Activated CD8-positive, alpha-beta memory T cell treated with anti-CD3 and anti-CD28 coated beads for 1 hour (primary cell): ENCODE results near the gene FARP2.

Experiments used
- DNase-seq, 2 donors: peaks; one replicate each; pipeline ENCODE4 v3.0.0-alpha.2; 2020; ENCODE audit warnings: low read depth in 1 of 2; ENCODE audit errors: extremely low read depth in 1 of 2

FARP2 gene

GRCh38 chr2:241479026-241479898 lies 123.2 kb downstream of the FARP2 start:
- DNase-seq: no peak

GRCh38 chr2:241481687-241482086 lies 125.6 kb downstream of the FARP2 start:
- no peak for DNase-seq

- no peak for DNase-seq
Observed at GRCh38 chr2:241482126-241482955, 126.3 kb downstream of the FARP2 start.

- no peak for DNase-seq
Observed at GRCh38 chr2:241483305-241483704, 127.2 kb downstream of the FARP2 start.

GRCh38 chr2:241485172-241485911 lies 129.3 kb downstream of the FARP2 start:
- no peak for DNase-seq

GRCh38 chr2:241489088-241489487 lies 133.0 kb downstream of the FARP2 start:
- DNase-seq: no peak

- no peak for DNase-seq
Observed at GRCh38 chr2:241489733-241490680, 133.9 kb downstream of the FARP2 start.

- no peak for DNase-seq
Observed at GRCh38 chr2:241490825-241491506, 134.9 kb downstream of the FARP2 start.

- DNase-seq: no peak
Observed at GRCh38 chr2:241491549-241492173, 135.6 kb downstream of the FARP2 start.

- no peak for DNase-seq
Observed at GRCh38 chr2:241492174-241492565, 136.1 kb downstream of the FARP2 start.

GRCh38 chr2:241493092-241493491 lies 137.0 kb downstream of the FARP2 start:
- no peak for DNase-seq

- DNase-seq: no peak
Observed at GRCh38 chr2:241494311-241494908, 138.3 kb downstream of the FARP2 start.

- DNase-seq: no peak
Observed at GRCh38 chr2:241495172-241496002, 139.3 kb downstream of the FARP2 start.

GRCh38 chr2:241496003-241496707 lies 140.1 kb downstream of the FARP2 start:
- no peak for DNase-seq

- DNase-seq: no peak
Observed at GRCh38 chr2:241496904-241497877, 141.1 kb downstream of the FARP2 start.
